Measurements from ENCODE around the gene CDK19. TPM values are rescaled to one million over a fixed set of nuclear protein-coding genes. Genes with fewer than 3 reads are reported as not detected.

CDK19 gene
- total and polyA plus RNA-seq, 10 of the 15 experiments (the other 5 are each of a cell fraction or from before 2014, with no cell fraction given): 4.6 to 21.4 (median 12.4) TPM

- in situ Hi-C loops (cut with MboI) (no loop called here), intact Hi-C loops (cut with micrococcal nuclease; ENCODE audit: unreplicated experiment) (loop anchor here (1.0 to 10.0 kb wide), 3 partner anchors 27 to 328 kb away; no protein-coding TSS in a partner anchor)
- ChIA-PET POLR2A (interaction anchor here (0.6 kb wide), 1 partner anchor 1171 kb away, joined by 3 read pairs; no protein-coding TSS in a partner anchor), SMC1A (ENCODE audit: uncharacterized antibody, unreplicated experiment) (interaction anchor here (0.7 kb wide), 1 partner anchor 298 kb away, joined by 3 read pairs; no protein-coding TSS in a partner anchor), RAD21 (ENCODE audit: unreplicated experiment) (interaction anchor here (0.7 kb wide), 1 partner anchor 91 kb away, joined by 3 read pairs; no protein-coding TSS in a partner anchor), CTCF (interaction anchor here (0.8 to 0.9 kb wide), 3 partner anchors 12 to 26 kb away, joined by 3 read pairs; no protein-coding TSS in a partner anchor)
- FAIRE-seq (no peak), DNase-seq (ENCODE audit: low read depth, low spot score) (peak; percentile 53), ATAC-seq (peak; percentile 95)
- Histone ChIP-seq H2AFZ (ENCODE audit: control insufficient read depth, low read depth, low read length) (peak overlapping the region; percentile 11; the same call in 1 of the 2 replicates), H3K27me3 (replicated peaks in 1 of 2; ENCODE audit: control insufficient read depth in 2 of 2, insufficient read depth in 2 of 2, low read length in 1 of 2) (no peaks in the 10 kb centered on the region), H3K4me2 (ENCODE audit: control insufficient read depth, insufficient read depth) (no peak overlapping the region), H3K9me3 (replicated peaks; ENCODE audit: control insufficient read depth, insufficient read depth, low read length) (no peaks in the 10 kb centered on the region), H3K27ac (ENCODE audit: control insufficient read depth, insufficient read depth) (peak overlapping the region; percentile 53; the same call in 1 of the 2 replicates), H3K36me3 (ENCODE audit: control insufficient read depth in 2 of 2, insufficient read depth in 2 of 2, low read length in 1 of 2) (peaks cover 0 to 7% of the 10 kb centered on the region in 2 experiments; a peak in 3 of 4 replicates), H3K4me1 (ENCODE audit: control insufficient read depth, insufficient read depth, low read length) (peaks cover 11% of the 10 kb centered on the region), H3K79me2 (ENCODE audit: control insufficient read depth, insufficient read depth, low read length) (no peaks in the 10 kb centered on the region), H3K4me3 (no peak overlapping the region), H3K9ac (ENCODE audit: control insufficient read depth, insufficient read depth, low read length) (no peak overlapping the region), H4K20me1 (ENCODE audit: control insufficient read depth, insufficient read depth) (no peaks in the 10 kb centered on the region)
- BruUV-seq (replicated peaks): no TSS peak
- WGBS (ENCODE audit: insufficient coverage, insufficient replicate concordance, low lambda C conversion rate, missing lambda C conversion rate): 0% methylated on average over 1 of the region's 1 CpG
- TF ChIP-seq EP300 (IDR thresholded peaks at IDR 0.05; ENCODE audit: borderline replicate concordance in 1 of 2, control insufficient read depth in 1 of 2, low read depth in 2 of 2, low read length in 2 of 2) (peak; percentile 34 to 67; a peak in 2 of 4 replicates), PRDM15 (CRISPR knock-in tag; IDR thresholded peaks at IDR 0.05) (no peak), JUND (IDR thresholded peaks at IDR 0.05; ENCODE audit: low read depth, low read length) (no peak), RELB (IDR thresholded peaks at IDR 0.05; ENCODE audit: low read depth) (peak; percentile 50; the same call in 1 of the 2 replicates), MEF2A (IDR thresholded peaks at IDR 0.05; ENCODE audit: insufficient read depth, low read depth, low read length) (peak; percentile 86), ESRRA (IDR thresholded peaks at IDR 0.05; ENCODE audit: low read length) (no peak), ZZZ3 (IDR thresholded peaks at IDR 0.05; ENCODE audit: control insufficient read depth, insufficient read length, low read depth) (no peak), TCF3 (IDR thresholded peaks at IDR 0.05; ENCODE audit: borderline replicate concordance, insufficient read depth, low read depth, low read length) (no peak), KLF5 (IDR thresholded peaks at IDR 0.05; ENCODE audit: partially characterized antibody) (no peak), SIX5 (IDR thresholded peaks at IDR 0.05; ENCODE audit: low read depth, low read length, severe bottlenecking) (no peak), BACH1 (IDR thresholded peaks at IDR 0.05; ENCODE audit: borderline replicate concordance) (no peak), TCF7 (IDR thresholded peaks at IDR 0.05; ENCODE audit: borderline replicate concordance) (peak; percentile 61; the same call in 1 of the 2 replicates), RCOR1 (conservative IDR thresholded peaks at IDR 0.05; ENCODE audit: low read depth, low read length) (no peak)
- TF ChIP-seq, protein P1, sequence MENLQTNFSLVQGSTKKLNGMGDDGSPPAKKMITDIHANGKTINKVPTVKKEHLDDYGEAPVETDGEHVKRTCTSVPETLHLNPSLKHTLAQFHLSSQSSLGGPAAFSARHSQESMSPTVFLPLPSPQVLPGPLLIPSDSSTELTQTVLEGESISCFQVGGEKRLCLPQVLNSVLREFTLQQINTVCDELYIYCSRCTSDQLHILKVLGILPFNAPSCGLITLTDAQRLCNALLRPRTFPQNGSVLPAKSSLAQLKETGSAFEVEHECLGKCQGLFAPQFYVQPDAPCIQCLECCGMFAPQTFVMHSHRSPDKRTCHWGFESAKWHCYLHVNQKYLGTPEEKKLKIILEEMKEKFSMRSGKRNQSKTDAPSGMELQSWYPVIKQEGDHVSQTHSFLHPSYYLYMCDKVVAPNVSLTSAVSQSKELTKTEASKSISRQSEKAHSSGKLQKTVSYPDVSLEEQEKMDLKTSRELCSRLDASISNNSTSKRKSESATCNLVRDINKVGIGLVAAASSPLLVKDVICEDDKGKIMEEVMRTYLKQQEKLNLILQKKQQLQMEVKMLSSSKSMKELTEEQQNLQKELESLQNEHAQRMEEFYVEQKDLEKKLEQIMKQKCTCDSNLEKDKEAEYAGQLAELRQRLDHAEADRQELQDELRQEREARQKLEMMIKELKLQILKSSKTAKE (IDR thresholded peaks at IDR 0.05; ENCODE audit: low read depth, poor library complexity, severe bottlenecking): peak; percentile 88
Measured at GRCh38 chr6:110617057-110617456, 198.2 kb downstream of the CDK19 start.

Data from GM12878 (cell line).